Activated CD4-positive, CD25-positive, alpha-beta regulatory T cell treated with anti-CD3 and anti-CD28 coated beads, Interleukin-2, amount 50 U/mL, for 72 hours (primary cell): ENCODE results near the gene NOP16.

Experiments
- DNase-seq: peaks from one replicate; pipeline ENCODE4 v3.0.0; 2021

The NOP16 gene

DNA sequence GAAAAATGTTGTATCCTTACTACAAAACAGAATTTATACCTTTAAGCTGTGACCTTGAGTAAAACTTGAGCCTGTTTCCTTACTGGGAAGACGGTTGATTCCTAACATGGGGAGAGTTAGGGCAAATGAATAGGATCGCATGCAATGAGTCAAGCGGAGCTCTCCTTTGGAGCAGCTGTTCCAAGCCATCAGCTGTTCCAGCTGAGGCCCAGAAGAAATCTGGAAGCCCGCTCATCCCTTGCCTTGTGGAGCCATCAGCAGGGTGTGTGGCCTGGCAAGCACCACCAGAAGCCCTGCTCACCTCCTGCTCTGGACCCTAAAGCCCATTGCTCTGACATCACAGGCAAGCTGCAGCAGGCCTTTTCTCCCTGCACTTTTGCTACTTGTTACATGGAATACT lies 34.9 kb downstream of the NOP16 start:
- no peak for DNase-seq

- no peak for DNase-seq
Measured at GRCh38 chr5:176352116-176352878, 36.1 kb downstream of the NOP16 start.

DNA sequence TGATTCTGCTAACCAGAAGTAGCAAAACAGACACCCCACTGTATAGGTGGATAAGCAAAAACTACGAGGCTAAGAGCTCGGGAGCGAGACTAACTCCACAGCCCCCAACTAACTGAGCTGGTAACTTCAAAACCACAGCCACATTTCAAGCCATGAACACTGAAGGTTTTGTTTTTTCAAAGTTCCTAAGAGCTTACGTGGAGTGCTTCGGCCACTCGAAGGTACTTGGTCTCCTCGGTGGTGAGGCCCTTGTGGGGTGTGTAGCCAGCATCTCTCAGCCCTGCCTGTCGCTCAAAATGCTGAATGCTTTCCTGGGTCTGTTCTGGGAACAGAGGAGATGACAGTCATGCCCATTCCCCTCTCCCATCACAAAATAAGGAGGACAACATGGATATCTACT lies 38.0 kb downstream of the NOP16 start:
- no peak for DNase-seq

DNA sequence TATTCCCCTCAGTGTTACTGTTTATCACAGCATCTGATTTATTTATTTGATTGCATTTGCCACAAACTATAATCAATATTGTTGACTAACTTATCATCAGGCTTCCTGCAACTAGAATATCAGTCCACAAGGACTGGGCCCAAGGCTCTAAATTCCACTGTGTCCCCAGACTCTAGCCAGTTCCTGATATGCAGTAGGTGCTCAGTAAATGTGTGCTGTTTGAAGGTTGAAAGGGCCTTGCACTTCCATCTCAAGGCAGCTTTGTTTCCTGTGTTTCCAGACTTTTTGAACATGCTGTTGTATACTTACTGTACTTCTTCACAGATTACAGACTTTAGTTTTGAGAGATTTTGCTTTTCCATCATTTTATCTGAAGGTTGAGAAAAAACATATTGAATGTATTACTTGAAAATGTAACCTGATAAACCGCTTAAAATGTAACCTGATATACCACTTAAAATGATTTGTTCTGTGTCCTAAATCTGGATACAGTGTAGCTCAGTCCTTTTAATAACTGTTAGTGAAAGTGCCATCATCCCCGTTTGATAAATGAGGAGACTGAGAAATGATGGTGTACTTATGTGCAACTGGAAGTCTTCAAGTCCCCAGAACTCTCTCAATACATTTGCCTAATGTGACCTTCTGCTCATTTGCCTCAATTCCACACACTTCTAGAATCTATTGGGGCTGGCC lies 45.5 kb downstream of the NOP16 start:
- no peak for DNase-seq

- no peak for DNase-seq
Measured at GRCh38 chr5:176342158-176342483, 46.3 kb downstream of the NOP16 start.

GRCh38 chr5:176341325-176342157 lies 46.9 kb downstream of the NOP16 start:
- DNase-seq: no peak

DNA sequence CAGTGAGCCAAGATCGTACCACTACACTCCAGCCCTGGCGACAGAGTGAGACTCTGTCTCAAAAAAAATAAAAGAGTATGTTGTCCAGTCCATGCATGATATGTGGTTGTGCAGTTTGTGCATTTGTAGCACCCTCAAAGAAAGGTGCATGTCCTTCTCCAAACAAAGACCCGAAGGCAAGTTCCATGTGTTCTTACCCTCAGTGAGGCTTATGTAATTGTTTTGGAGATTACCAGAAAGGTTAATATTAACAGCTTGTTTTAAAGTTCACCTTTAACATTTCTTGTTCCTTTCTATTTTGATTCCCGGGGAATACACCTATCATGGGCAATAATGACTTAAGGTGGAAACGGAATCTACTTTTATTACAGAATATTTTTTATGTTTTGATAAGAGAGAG lies 49.1 kb downstream of the NOP16 start:
- DNase-seq: no peak

GRCh38 chr5:176337913-176338312 lies 50.5 kb downstream of the NOP16 start:
- DNase-seq: no peak

DNA sequence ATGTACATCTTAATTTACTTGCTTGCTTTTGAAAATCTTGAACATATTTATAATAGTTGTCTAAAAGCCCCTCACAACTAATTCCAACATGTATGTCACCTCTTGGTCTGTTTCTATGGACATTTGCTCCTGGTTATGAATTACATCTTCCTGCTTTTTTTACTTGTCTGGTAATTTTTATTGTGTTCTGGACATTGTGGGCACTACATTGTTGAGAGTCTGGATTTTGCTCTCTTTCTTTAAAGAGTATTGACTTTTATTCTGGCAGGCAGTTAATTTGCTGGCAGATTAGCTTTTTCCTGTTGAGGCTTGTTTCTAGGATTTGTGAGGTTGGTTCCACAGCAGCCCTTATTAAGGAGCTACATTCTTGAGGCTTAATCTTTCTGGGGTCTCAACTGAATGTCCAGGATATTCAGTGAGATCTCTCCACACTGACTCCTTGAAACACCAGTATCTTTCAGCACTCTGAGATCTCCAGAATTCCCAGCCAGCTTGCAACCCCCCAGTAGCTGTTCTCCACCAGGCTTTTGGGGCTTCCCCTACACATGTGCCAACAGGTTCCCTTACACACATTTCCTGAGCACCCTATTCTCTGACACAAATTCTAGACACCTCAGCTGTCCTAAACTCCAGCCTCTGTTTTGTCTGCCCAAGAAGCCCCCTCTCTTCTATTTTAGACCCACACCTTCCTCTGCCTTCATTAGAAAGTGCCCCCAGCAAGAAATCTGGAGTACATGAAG lies 54.2 kb downstream of the NOP16 start:
- DNase-seq: no peak
